Upper lobe of left lung (tissue), 4 donors: ENCODE results near the gene RNF11.

Source experiments
- CTCF ChIP-seq, 6 experiments: fragments of 450-650 bp in 4 of 6; fragments of 200-600 bp in 2 of 6; sonication (generic) in 2 of 6; IDR thresholded peaks; one replicate each; pipeline ENCODE4 v1.5.1; 2016 to 2019; ENCODE audit warnings: antibody characterized with exemption in 6 of 6
- EP300 ChIP-seq, 4 donors: sonication (generic); formaldehyde crosslinking; IDR thresholded peaks; one replicate each; pipeline ENCODE4 v1.5.1; 2017; ENCODE audit warnings: antibody characterized with exemption in 4 of 4, control low read depth in 2 of 4

GRCh38 chr1:51310871-51311613 is 75.0 kb downstream of the RNF11 start:
- no peak for TF ChIP-seq CTCF (IDR thresholded peaks at IDR 0.05)
- no peak for TF ChIP-seq EP300 (IDR thresholded peaks at IDR 0.05)
